Endodermal cell (in vitro differentiated cells): ENCODE results near the gene RIOK1. TPM values are rescaled to one million over a fixed set of nuclear protein-coding genes. Genes with fewer than 3 reads are reported as not detected.

Source experiments
- DNase-seq: peaks from one replicate; pipeline ENCODE4 v3.0.0-alpha.2; 2017
- H3K27ac ChIP-seq: 2 replicates; pipeline ENCODE4 v1.5.1; 2013; ENCODE audit warnings: mild to moderate bottlenecking, low read depth, low read length, moderate library complexity
- H3K27me3 ChIP-seq: 2 replicates; pipeline ENCODE4 v1.6.1; 2013; ENCODE audit warnings: mild to moderate bottlenecking, low read length, moderate library complexity; ENCODE audit not compliant: insufficient read depth, control insufficient read depth, poor library complexity, severe bottlenecking
- H3K36me3 ChIP-seq: 2 replicates; pipeline ENCODE4 v1.7.0; 2013; ENCODE audit warnings: mild to moderate bottlenecking, low read length, moderate library complexity; ENCODE audit not compliant: control insufficient read depth, insufficient read depth
- H3K4me1 ChIP-seq: one replicate; pipeline ENCODE4 v1.7.0; 2013; ENCODE audit warnings: low read length; ENCODE audit not compliant: control insufficient read depth, insufficient read depth
- H3K4me3 ChIP-seq: 2 replicates; pipeline ENCODE4 v1.5.1; 2013; ENCODE audit warnings: mild to moderate bottlenecking, low read length, moderate library complexity
- H3K9ac ChIP-seq: 2 replicates; pipeline ENCODE4 v1.6.1; 2013; ENCODE audit warnings: mild to moderate bottlenecking, low read length, moderate library complexity; ENCODE audit not compliant: poor library complexity, severe bottlenecking; ENCODE audit errors: extremely low read depth
- H3K9me3 ChIP-seq: 2 replicates; pipeline ENCODE4 v1.6.1; 2013; ENCODE audit warnings: mild to moderate bottlenecking, low read length, moderate library complexity; ENCODE audit not compliant: control insufficient read depth
- H3K27ac Mint-ChIP-seq: 2 replicates; pipeline ENCODE4 v1.8.0; 2020; ENCODE audit warnings: mixed read lengths
- H3K27me3 Mint-ChIP-seq: 2 replicates; pipeline ENCODE4 v1.8.0; 2021; ENCODE audit warnings: mild to moderate bottlenecking, mixed read lengths; ENCODE audit not compliant: insufficient read depth
- H3K36me3 Mint-ChIP-seq: 2 replicates; pipeline ENCODE4 v1.8.0; 2020; ENCODE audit warnings: low read depth, mixed read lengths
- H3K4me1 Mint-ChIP-seq: 2 replicates; pipeline ENCODE4 v1.8.0; 2020; ENCODE audit warnings: mixed read lengths
- H3K4me3 Mint-ChIP-seq: 2 replicates; pipeline ENCODE4 v1.8.0; 2020; ENCODE audit warnings: mild to moderate bottlenecking, moderate library complexity, mixed read lengths
- H3K9me3 Mint-ChIP-seq: 2 replicates; pipeline ENCODE4 v1.8.0; 2020; ENCODE audit warnings: mild to moderate bottlenecking, mixed read lengths
- WGBS, 2 experiments: methylation state at CpG; one replicate each; pipeline versions ENCODE4 v1.1.5 to v1.1.7; 2013; ENCODE audit warnings: missing lambda C conversion rate in 2 of 2, mixed read lengths in 1 of 2; ENCODE audit not compliant: insufficient coverage in 1 of 2, insufficient read length in 1 of 2; 5-methylcytosine and 5-hydroxymethylcytosine counted together
- long read RNA-seq, 4 experiments: library from polyadenylated mRNA in 2 of 4; library from RNA in 1 of 4; library from capped mRNA in 1 of 4; stranded (forward) in 3 of 4; unstranded in 1 of 4; transcript quantifications; one replicate each; pipeline ENCODE4 v2.0.0, GENCODE V29; 2020 to 2021; ENCODE audit warnings: inconsistent platforms in 1 of 4
- polyA plus RNA-seq, 2 experiments: library from polyadenylated mRNA; stranded (reverse); fragments of 50-300 nt; gene quantifications; one replicate each; pipeline ENCODE4 v1.2.3, GENCODE V29; 2013
- total RNA-seq, 2 donors: library from RNA; stranded (reverse); fragmentation: NEBNext Ultra II Directional in 1 of 2; extraction: Animal tissue kit (Norgen Biotek cat#: 25700) in 1 of 2; gene quantifications; 2 replicates in 1 of 2; 3 replicates in 1 of 2; pipeline ENCODE4 v1.2.1, GENCODE V29; 2021
- TF ChIP-seq, protein P1 (sequence below): fragments of 200-600 bp; sonication (generic); conservative IDR thresholded peaks from 2 replicates; pipeline ENCODE4 v1.5.0; 2021; ENCODE audit warnings: antibody characterized with exemption, mild to moderate bottlenecking

Gene RIOK1
- total RNA-seq = 10 to 100 TPM; 17.7 to 20.3 TPM
- 20.2 TPM for polyA plus RNA-seq (2013, experiment 1 of 2)
- 17.9 TPM for polyA plus RNA-seq (2013, experiment 2 of 2)
- long read RNA-seq, experiment 1, partial matches to known transcripts = 2 of 4 reads
- long read RNA-seq, experiment 1, other reads (novel, unspliced or antisense) = 2 of 4 reads
- long read RNA-seq, experiment 2, transcript RIOK1-202 (17 exons, 2,810 nt) = major isoform, 38 of 62 reads
- long read RNA-seq, experiment 2, partial matches to known transcripts = 0 of 62 reads
- long read RNA-seq, experiment 2, other reads (novel, unspliced or antisense) = 24 of 62 reads
- long read RNA-seq, experiment 3, transcript RIOK1-202 (17 exons, 2,810 nt) = major isoform, 81 of 178 reads
- long read RNA-seq, experiment 3, partial matches to known transcripts = 60 of 178 reads
- long read RNA-seq, experiment 3, other reads (novel, unspliced or antisense) = 36 of 178 reads
- long read RNA-seq, experiment 4, transcript RIOK1-202 (17 exons, 2,810 nt) = major isoform, 31 of 58 reads
- long read RNA-seq, experiment 4, partial matches to known transcripts = 9 of 58 reads
- long read RNA-seq, experiment 4, other reads (novel, unspliced or antisense) = 18 of 58 reads

DNA sequence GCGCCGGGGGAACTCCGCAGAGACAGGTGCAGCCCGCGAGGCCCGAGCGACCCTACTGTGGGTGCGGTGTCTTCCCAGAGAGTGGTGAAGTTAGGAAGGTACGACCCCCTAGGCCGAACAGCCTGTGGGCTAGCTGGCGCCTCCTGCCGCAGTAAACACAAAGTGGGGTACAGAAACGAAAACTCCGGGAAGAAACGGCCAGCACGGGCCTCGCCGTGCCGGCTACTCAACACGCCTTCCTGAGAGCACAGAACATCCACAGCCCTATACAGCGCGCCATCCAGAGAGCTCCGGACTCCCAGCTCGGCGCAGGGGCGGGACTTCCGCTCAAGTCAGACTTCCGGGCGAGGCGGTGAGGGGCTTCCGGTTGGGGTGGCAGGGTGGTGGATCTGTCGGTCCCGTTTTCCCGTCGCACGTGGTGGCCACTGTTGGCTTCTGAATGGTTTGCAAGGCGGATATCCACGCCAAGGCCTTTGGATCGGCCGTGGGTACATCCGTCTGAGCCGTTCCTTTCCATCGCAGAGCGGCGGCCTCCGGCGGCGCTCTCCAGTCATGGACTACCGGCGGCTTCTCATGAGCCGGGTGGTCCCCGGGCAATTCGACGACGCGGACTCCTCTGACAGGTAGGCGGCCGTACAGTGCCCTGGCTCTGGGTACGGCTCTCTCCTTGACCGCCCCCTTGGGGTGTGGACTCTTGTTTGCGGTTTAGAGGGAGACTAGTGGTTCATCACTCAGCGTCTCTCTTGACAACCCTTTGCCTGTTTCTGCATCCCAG is at the start of gene RIOK1, which contains the start of gene CAGE1:
TSS of gene RIOK1 (plus strand) at position 358 of the 775 bp plus-strand sequence. CDS start at position 553, 195 bp downstream.
TSS of gene CAGE1 (minus strand) at position 292 of the 775 bp plus-strand sequence. CDS start 2,569 bp downstream, outside the sequence.
- H3K27me3 Mint-ChIP-seq = no peaks in the 10 kb centered on the region
- no peaks in the 10 kb centered on the region for H3K4me1 ChIP-seq

DNA sequence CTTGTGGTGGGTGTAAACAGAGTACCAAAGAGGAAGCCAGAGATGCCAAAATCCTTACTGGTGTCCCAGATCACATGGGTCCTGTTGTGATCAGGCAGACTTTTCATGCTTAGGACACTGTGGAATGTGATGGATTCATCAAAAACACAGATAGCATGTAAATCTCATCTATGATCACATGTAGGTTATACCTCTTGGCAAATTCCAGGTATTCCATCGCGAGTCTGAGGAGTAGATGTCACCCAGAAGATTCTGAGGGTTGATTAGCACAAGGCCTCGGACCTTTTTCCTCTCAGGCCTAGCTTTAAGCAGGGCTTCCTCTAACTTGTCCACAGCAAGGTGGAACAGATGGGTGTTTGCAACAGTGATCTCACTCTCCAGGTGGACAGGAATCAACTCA is 48.3 kb upstream of the RIOK1 start:
- H3K4me1 ChIP-seq = no peaks in the 10 kb centered on the region
- H3K27me3 ChIP-seq = no peaks in the 10 kb centered on the region
- peaks cover 10% of the 10 kb centered on the region for H3K36me3 Mint-ChIP-seq
- H3K4me1 Mint-ChIP-seq = peaks cover 9% of the 10 kb centered on the region
- no peak overlapping the region for H3K27ac ChIP-seq
- WGBS, 2 experiments = 91 to 95% methylated on average over 3 of the region's 3 CpGs
- H3K4me3 ChIP-seq = peak overlapping the region; percentile 45
- no peak overlapping the region for H3K27ac Mint-ChIP-seq
- H3K9ac ChIP-seq = no peak overlapping the region
- no peak for DNase-seq
- peaks cover 11% of the 10 kb centered on the region for H3K36me3 ChIP-seq
- no peaks in the 10 kb centered on the region for H3K27me3 Mint-ChIP-seq
- peaks cover 76% of the 10 kb centered on the region for H3K9me3 ChIP-seq
- H3K9me3 Mint-ChIP-seq = peaks cover 38% of the 10 kb centered on the region
- no peak overlapping the region for H3K4me3 Mint-ChIP-seq
- TF ChIP-seq, protein P1, sequence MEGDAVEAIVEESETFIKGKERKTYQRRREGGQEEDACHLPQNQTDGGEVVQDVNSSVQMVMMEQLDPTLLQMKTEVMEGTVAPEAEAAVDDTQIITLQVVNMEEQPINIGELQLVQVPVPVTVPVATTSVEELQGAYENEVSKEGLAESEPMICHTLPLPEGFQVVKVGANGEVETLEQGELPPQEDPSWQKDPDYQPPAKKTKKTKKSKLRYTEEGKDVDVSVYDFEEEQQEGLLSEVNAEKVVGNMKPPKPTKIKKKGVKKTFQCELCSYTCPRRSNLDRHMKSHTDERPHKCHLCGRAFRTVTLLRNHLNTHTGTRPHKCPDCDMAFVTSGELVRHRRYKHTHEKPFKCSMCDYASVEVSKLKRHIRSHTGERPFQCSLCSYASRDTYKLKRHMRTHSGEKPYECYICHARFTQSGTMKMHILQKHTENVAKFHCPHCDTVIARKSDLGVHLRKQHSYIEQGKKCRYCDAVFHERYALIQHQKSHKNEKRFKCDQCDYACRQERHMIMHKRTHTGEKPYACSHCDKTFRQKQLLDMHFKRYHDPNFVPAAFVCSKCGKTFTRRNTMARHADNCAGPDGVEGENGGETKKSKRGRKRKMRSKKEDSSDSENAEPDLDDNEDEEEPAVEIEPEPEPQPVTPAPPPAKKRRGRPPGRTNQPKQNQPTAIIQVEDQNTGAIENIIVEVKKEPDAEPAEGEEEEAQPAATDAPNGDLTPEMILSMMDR = no peak

More for the DNA sequence above, at the start of gene RIOK1, which contains the start of gene CAGE1:
- WGBS, 2 experiments = 0% methylated on average over 14 to 62 of the region's 62 CpGs
- H3K9me3 ChIP-seq = no peaks in the 10 kb centered on the region
- Mint-ChIP-seq H3K27ac (peak within 1 kb of the TSS; percentile 96), H3K4me3 (peak within 1 kb of the TSS; percentile 90), H3K36me3 (peaks cover 17% of the 10 kb centered on the region), H3K4me1 (peaks cover 30% of the 10 kb centered on the region), H3K9me3 (no peaks in the 10 kb centered on the region)
- peak within 1 kb of the TSS; percentile 75 for H3K9ac ChIP-seq
- TF ChIP-seq, protein P1 = peak; percentile 66
- H3K4me3 ChIP-seq = peak within 1 kb of the TSS; percentile 89
- peak; percentile 98 for DNase-seq
- H3K27me3 ChIP-seq = no peaks in the 10 kb centered on the region
- peak within 1 kb of the TSS; percentile 84 for H3K27ac ChIP-seq
- peaks cover 17% of the 10 kb centered on the region for H3K36me3 ChIP-seq
